Endothelial cell of umbilical vein (primary cell): ENCODE results near the gene COL4A1. TPM values are rescaled to one million over a fixed set of nuclear protein-coding genes. Genes with fewer than 3 reads are reported as not detected.

Experiments used
- BruUV-seq: library from RNA; stranded (reverse); fragments of 400-500 nt; replicated peaks from 2 replicates; lab custom pipeline; 2021; lab: Mats Ljungman, UMichigan
- CTCF ChIA-PET: fragments of 300-600, 350-600 bp; sonication (Branson Sonifier 250); formaldehyde crosslinking; loops from one replicate; lab custom pipeline; 2021; ENCODE audit warnings: antibody characterized with exemption, inconsistent platforms; lab: Charles Lee
- POLR2A ChIA-PET: fragments of 300-600, 350-600 bp; sonication (Branson Sonifier 250); formaldehyde crosslinking; loops from one replicate; lab custom pipeline; 2021; ENCODE audit warnings: antibody characterized with exemption, inconsistent platforms; lab: Charles Lee
- DNase-seq: peaks from one replicate; pipeline ENCODE4 v3.0.0-alpha.2; 2011; ENCODE audit warnings: low read depth, low spot score
- FAIRE-seq: peaks from 2 replicates; lab custom pipeline; 2011; peaks lifted over from hg19 to GRCh38; lab: Jason Lieb, UNC
- H2AFZ ChIP-seq: 2 replicates; pipeline ENCODE4 v1.6.0; 2012; ENCODE audit warnings: low read depth, low read length, control low read depth, inconsistent platforms
- H3K27ac ChIP-seq: 2 replicates; pipeline ENCODE4 v1.5.1; 2011; ENCODE audit warnings: low read depth, mild to moderate bottlenecking, control low read depth, low read length, moderate library complexity; ENCODE audit not compliant: insufficient read depth
- H3K27me3 ChIP-seq, 2 experiments: 2 replicates each; pipeline versions ENCODE4 v1.6.0 to v1.6.1; 2011; ENCODE audit warnings: low read length in 2 of 2, mixed read lengths in 1 of 2; ENCODE audit not compliant: control insufficient read depth in 2 of 2, insufficient read depth in 2 of 2
- H3K36me3 ChIP-seq, 2 experiments: 2 replicates in 1 of 2; 3 replicates in 1 of 2; pipeline ENCODE4 v1.5.1; 2011; ENCODE audit warnings: low read length in 2 of 2, mild to moderate bottlenecking in 1 of 2, moderate library complexity in 1 of 2; ENCODE audit not compliant: control insufficient read depth in 2 of 2, insufficient read depth in 2 of 2; ENCODE audit errors: extremely low read depth in 1 of 2
- H3K4me1 ChIP-seq: 3 replicates; pipeline ENCODE4 v1.5.1; 2011; ENCODE audit warnings: mild to moderate bottlenecking, low read length; ENCODE audit not compliant: control insufficient read depth, insufficient read depth; ENCODE audit errors: extremely low read depth
- H3K4me2 ChIP-seq: 2 replicates; pipeline ENCODE4 v1.6.1; 2011; ENCODE audit warnings: low read length, control low read depth, mixed read lengths; ENCODE audit not compliant: insufficient read depth
- H3K4me3 ChIP-seq, 3 experiments: fragments of 200-600 bp in 1 of 3; sonication (generic), shearing (Covaris generic) in 1 of 3; replicated peaks in 1 of 3; 2 replicates each; pipeline ENCODE4 v1.5.1; 2011 to 2016; ENCODE audit warnings: control low read depth in 3 of 3, low read length in 3 of 3, mild to moderate bottlenecking in 2 of 3, inconsistent platforms in 1 of 3, low read depth in 1 of 3, moderate library complexity in 1 of 3; ENCODE audit not compliant: insufficient read depth in 1 of 3
- H3K79me2 ChIP-seq: 2 replicates; pipeline ENCODE4 v1.6.0; 2012; ENCODE audit warnings: low read length, inconsistent platforms; ENCODE audit not compliant: control insufficient read depth, insufficient read depth
- H3K9ac ChIP-seq: replicated peaks from 2 replicates; pipeline ENCODE3; 2011; ENCODE audit warnings: low read length, control low read depth; ENCODE audit not compliant: insufficient read depth; ENCODE audit errors: extremely low read depth
- H3K9me1 ChIP-seq: replicated peaks from 3 replicates; pipeline ENCODE4 v1.6.0; 2011; ENCODE audit warnings: mild to moderate bottlenecking, low read length; ENCODE audit not compliant: control insufficient read depth, insufficient read depth; ENCODE audit errors: extremely low read depth
- H3K9me3 ChIP-seq: replicated peaks from 2 replicates; pipeline ENCODE4 v1.5.1; 2012; ENCODE audit warnings: low read length, inconsistent platforms; ENCODE audit not compliant: control insufficient read depth, insufficient read depth
- H4K20me1 ChIP-seq: replicated peaks from 2 replicates; pipeline ENCODE3; 2011; ENCODE audit warnings: mild to moderate bottlenecking, low read length; ENCODE audit not compliant: control insufficient read depth, insufficient read depth; ENCODE audit errors: extremely low read depth
- EZH2 ChIP-seq: IDR thresholded peaks from 2 replicates; pipeline ENCODE4 v1.6.1; 2012; ENCODE audit warnings: borderline replicate concordance, low read depth, mild to moderate bottlenecking, moderate library complexity, low read length, inconsistent platforms; ENCODE audit not compliant: severe bottlenecking
- FOS ChIP-seq: IDR thresholded peaks from 2 replicates; pipeline ENCODE4 v1.6.1; 2011; ENCODE audit warnings: mild to moderate bottlenecking, low read length, moderate library complexity, borderline replicate concordance; ENCODE audit not compliant: insufficient read depth
- MYC ChIP-seq: IDR thresholded peaks from one replicate; pipeline ENCODE4 v1.6.1; 2011; ENCODE audit warnings: mild to moderate bottlenecking, low read depth, low read length
- dilution Hi-C: fragments of 300-500 bp; cut with MboI; formaldehyde crosslinking; loops from one replicate; pipeline ENCODE4 v1.15.0; 2019; ENCODE audit warnings: low sequenced_read_pairs; ENCODE audit not compliant: extremely low pct_ligation_motif_present
- intact Hi-C: fragments of 100-400 bp; cut with micrococcal nuclease; formaldehyde crosslinking; loops from one replicate; pipeline ENCODE4 v1.10.0; 2022
- polyA plus RNA-seq, 4 experiments: library from polyadenylated mRNA; depleted of rRNA in 3 of 4; stranded (reverse) in 3 of 4; unstranded in 1 of 4; fragments of >200 nt; gene quantifications; 2 replicates each; pipeline versions ENCODE4 v1.2.1 to v1.2.3, GENCODE V29; 2011 to 2012; ENCODE audit warnings: missing spikeins in 1 of 4
- total RNA-seq: library from RNA; stranded (reverse); gene quantifications from 2 replicates; pipeline ENCODE4 v1.2.3, GENCODE V29; 2021
- TF ChIP-seq, protein P1 (sequence below), 2 donors: IDR thresholded peaks; 1 replicate in 1 of 2; 2 replicates in 1 of 2; pipeline ENCODE4 v1.5.1; 2011; ENCODE audit warnings: low read length in 2 of 2, mild to moderate bottlenecking in 2 of 2, moderate library complexity in 2 of 2, control low read depth in 1 of 2, inconsistent platforms in 1 of 2, low read depth in 1 of 2; ENCODE audit not compliant: insufficient read depth in 1 of 2; ENCODE audit errors: extremely low read depth in 1 of 2

Gene COL4A1
- total and polyA plus RNA-seq, 2 donors (not counting 3 experiments of a cell fraction or from before 2014, with no cell fraction given), result 384 to 1,119 TPM

DNA sequence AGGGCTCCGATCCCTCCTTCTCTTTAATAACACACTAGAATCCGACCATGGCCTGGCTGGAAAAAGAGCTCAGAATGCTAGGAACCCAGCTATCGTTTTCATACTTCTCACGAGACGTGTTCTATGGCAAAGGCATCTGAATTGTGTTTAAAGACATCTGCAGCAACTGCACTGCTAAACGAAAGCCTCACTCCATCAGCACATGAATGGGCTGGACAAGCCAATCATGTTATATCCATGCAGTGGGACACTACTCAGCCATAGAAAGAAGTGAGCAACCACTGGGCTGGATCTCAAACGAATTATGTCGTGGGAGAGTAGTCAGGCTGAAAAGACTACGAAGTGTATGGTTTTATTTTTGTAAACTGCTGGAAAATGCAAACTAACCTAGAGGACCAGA, 136.1 kb downstream of the COL4A1 start:
- no peak overlapping the region for H2AFZ ChIP-seq
- dilution Hi-C loops (no loop called here), intact Hi-C loops (no loop called here)
- H3K9ac ChIP-seq, result no peak overlapping the region
- FAIRE-seq (no peak), DNase-seq (no peak)
- no TSS peak for BruUV-seq
- H3K4me2 ChIP-seq, result no peak overlapping the region
- no peak for TF ChIP-seq EZH2
- TF ChIP-seq FOS, result no peak
- TF ChIP-seq, protein P1, sequence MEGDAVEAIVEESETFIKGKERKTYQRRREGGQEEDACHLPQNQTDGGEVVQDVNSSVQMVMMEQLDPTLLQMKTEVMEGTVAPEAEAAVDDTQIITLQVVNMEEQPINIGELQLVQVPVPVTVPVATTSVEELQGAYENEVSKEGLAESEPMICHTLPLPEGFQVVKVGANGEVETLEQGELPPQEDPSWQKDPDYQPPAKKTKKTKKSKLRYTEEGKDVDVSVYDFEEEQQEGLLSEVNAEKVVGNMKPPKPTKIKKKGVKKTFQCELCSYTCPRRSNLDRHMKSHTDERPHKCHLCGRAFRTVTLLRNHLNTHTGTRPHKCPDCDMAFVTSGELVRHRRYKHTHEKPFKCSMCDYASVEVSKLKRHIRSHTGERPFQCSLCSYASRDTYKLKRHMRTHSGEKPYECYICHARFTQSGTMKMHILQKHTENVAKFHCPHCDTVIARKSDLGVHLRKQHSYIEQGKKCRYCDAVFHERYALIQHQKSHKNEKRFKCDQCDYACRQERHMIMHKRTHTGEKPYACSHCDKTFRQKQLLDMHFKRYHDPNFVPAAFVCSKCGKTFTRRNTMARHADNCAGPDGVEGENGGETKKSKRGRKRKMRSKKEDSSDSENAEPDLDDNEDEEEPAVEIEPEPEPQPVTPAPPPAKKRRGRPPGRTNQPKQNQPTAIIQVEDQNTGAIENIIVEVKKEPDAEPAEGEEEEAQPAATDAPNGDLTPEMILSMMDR (IDR thresholded peaks at IDR 0.05; ENCODE audit: extremely low read depth in 1 of 2, insufficient read depth in 1 of 2, low read depth in 1 of 2, low read length in 2 of 2), result no peak
- ChIA-PET POLR2A (no interaction called here), CTCF (no interaction called here)
- H3K9me3 ChIP-seq, result no peaks in the 10 kb centered on the region
- no peaks in the 10 kb centered on the region for H3K9me1 ChIP-seq
- no peaks in the 10 kb centered on the region for H3K79me2 ChIP-seq
- peaks cover 28 to 61% of the 10 kb centered on the region in 2 experiments for H3K36me3 ChIP-seq
- no peaks in the 10 kb centered on the region for H3K4me1 ChIP-seq
- H3K27ac ChIP-seq, result no peak overlapping the region
- H3K4me3 ChIP-seq, result no peak overlapping the region
- H4K20me1 ChIP-seq, result no peaks in the 10 kb centered on the region
- H3K27me3 ChIP-seq, result no peaks in the 10 kb centered on the region

DNA sequence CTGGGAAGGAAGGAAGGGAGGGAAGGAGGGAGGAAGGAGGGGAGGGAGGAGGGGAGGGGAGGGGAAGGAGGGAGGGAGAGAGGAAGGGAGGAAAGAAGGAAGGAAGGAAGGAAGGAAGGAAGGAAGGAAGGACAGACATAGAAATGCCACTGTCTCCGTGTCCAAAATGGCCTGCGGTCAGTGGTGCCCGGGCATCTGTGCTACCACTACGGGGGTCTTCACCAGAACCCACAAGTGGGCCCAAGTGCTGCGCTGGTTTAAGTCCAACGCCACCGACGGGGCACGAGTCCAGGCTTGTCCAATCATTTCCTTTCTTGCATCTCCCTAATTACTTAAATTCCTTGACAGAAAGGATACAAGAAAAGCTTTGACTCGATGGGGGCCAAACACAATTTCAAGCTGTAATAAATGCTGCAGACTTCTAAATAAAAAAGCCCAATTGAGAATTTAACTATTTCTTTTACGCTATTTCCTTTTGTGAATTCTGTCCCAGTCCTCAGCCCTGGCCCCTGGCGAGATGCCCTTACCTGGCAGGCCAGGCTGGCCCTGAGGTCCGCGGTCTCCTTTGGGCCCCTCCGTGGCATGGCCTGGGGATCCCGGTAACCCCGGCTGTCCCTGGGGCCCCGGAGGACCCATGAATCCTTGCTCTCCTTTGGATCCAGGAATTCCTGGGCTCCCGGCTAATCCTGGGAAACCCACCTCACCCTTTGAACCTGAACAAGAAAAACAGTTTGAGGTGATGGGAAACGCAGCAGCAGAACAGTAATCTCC, 136.8 kb downstream of the COL4A1 start:
- Histone ChIP-seq H2AFZ (no peak overlapping the region), H3K36me3 (peaks cover 26 to 61% of the 10 kb centered on the region in 2 experiments), H3K9ac (no peak overlapping the region), H3K79me2 (no peaks in the 10 kb centered on the region), H3K4me2 (no peak overlapping the region), H3K9me3 (no peaks in the 10 kb centered on the region), H3K9me1 (no peaks in the 10 kb centered on the region), H3K27me3 (no peaks in the 10 kb centered on the region), H3K27ac (no peak overlapping the region), H3K4me3 (no peak overlapping the region), H3K4me1 (no peaks in the 10 kb centered on the region), H4K20me1 (no peaks in the 10 kb centered on the region)
- intact Hi-C loops (no loop called here), dilution Hi-C loops (no loop called here)
- no peak for DNase-seq
- FAIRE-seq, result no peak
- BruUV-seq, result TSS peak; percentile 9
- ChIA-PET POLR2A (no interaction called here), CTCF (no interaction called here)
- TF ChIP-seq MYC (no peak), EZH2 (no peak)
- TF ChIP-seq, protein P1 (IDR thresholded peaks at IDR 0.05; ENCODE audit: extremely low read depth in 1 of 2, insufficient read depth in 1 of 2, low read depth in 1 of 2, low read length in 2 of 2), result no peak
